Activated CD4-positive, alpha-beta T cell treated with anti-CD3 and anti-CD28 coated beads, Interleukin-2, amount 50 U/mL, for 48 hours (primary cell): Measurements from ENCODE around the gene EDC3.

Experiments used
- DNase-seq, 2 experiments: peaks; one replicate each; pipeline ENCODE4 v3.0.0-alpha.2; 2020

Gene EDC3

DNA sequence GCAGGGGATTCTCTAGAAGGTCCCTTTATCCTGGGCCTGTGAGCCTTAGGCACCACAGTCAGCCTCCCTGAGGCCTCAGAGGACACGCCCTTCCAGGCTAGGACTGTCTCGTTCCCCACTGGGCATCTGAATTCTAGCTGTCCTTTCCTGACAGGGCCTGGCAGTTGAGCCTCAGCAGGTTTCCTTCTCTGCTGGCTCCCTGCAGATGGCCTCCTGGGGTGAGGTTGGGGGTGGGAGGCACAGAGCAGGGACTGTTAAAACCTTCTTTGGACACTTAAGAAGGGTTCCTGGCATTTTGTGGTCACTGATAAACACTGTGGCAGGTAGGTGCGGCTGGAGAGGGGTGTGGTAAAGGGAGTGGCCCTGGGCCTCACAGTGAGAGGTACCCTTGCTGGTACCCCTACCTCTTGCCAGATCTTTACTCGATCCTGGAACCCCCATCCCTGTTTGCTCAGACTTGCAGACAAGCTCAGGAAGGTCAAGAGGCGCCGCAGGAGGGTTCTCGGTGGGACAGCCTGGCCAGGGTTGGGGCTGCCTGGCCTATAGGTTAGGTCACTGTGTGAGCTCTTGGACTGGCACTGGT is 71.7 kb downstream of the EDC3 start:
- no peak for DNase-seq

DNA sequence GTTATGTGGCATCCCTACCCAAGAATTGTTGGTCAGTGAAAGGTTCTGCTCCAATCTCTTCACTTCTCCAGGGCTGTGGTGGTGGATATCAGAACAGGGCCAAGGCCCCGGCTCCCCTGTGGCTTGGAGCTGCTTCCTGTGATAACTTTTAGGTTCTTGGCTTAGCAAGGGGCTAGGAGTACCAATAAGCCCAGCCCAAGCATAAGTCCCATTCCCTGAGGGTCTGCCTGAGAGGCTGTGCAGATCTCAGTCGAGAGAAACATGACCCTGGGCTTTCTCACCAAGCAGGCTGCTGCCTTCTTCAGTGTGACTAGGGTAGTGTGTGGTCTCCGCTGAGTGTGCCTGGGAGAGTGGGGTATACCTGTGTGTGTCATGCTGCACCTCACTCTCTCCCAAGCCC is 73.1 kb downstream of the EDC3 start:
- DNase-seq, result no peak

GRCh38 chr15:74621936-74622335 is 73.9 kb downstream of the EDC3 start:
- DNase-seq, result no peak

- no peak for DNase-seq
Measured at GRCh38 chr15:74621546-74621920, 74.3 kb downstream of the EDC3 start.

- DNase-seq, result peak; percentile 76 to 84
Measured at GRCh38 chr15:74620636-74621545, 74.9 kb downstream of the EDC3 start.

DNA sequence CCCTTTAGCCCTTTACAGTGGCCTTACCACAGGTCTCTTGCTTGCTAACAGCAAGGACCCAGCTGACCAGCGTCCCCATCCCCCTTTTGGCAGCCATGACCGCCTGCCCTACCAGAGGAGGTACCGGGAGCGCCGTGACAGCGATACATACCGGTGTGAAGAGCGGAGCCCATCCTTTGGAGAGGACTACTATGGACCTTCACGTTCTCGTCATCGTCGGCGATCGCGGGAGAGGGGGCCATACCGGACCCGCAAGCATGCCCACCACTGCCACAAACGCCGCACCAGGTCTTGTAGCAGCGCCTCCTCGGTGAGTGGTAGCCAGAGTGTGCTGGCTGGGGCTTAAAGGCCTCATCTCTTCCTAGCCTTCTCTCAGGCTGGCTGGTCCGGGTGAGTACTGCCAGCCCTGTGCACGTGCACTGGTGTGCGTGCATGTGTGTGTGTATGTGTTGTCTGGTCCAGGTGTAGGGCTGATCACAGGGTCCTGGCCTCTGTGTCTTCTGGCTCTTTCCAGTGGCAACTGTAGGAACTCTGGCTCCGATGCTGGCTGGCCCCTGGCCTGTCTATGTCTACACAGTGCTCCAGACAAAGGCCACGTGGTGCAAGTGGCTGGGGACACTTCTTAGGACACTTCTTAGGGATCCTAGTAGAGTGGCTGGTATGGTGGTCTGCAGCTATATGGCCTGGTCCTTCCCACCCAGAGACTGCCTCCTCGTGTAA is 75.7 kb downstream of the EDC3 start:
- DNase-seq, result no peak

DNA sequence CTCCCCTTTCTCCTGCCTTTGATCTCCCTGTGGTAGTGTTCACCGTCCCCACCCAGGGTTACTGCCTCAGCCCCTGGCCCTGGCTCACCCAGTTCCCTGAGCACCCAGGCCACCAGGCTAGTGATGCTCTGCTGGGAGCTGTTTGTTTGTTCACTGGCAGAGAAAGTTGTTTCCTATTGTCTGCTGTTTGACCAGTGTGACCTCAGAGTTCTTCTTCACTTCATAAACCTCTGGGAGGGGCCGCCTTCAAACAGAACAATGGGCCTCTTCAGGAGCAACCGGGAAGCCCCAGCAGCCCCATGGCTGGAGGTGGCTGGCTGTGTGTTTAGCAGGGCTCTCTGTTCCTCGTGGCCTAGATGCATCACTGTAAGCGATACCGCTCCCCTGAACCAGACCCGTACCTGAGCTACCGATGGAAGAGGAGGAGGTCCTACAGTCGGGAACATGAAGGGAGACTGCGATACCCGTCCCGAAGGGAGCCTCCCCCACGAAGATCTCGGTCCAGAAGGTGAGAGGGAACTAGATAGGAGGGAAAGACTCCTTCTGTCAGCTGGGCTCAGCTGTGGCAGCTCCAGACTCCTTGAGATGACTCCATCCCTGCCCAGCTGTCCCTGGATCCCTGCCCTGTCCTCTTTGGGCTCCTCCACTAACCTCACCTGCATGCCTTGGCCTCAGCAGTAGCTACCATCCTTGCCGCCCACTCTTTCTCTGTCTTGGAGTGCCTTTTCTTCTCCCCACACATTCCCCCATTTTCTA is 76.8 kb downstream of the EDC3 start:
- no peak for DNase-seq

DNA sequence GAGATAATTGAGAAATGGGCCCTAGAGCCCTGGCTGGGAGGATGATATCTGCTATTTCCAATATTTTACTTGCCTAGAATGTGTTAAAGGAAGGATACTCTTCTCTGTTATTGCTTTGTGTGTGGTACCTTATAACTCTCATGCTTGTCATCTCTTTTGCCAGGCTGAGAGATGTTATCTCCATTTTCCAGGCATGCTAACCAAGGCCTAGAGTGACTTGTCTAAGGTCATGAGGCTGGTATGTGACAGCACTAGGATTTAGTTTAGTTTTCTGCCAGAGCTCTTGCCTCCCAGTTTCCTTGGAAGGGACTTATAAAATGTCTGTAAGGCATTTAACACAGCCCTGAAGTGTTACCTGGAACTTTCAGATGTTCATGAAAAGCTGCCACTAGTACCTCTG is 78.8 kb downstream of the EDC3 start:
- no peak for DNase-seq

GRCh38 chr15:74616366-74616939 is 79.4 kb downstream of the EDC3 start:
- peak; percentile 68 to 76 for DNase-seq

DNA sequence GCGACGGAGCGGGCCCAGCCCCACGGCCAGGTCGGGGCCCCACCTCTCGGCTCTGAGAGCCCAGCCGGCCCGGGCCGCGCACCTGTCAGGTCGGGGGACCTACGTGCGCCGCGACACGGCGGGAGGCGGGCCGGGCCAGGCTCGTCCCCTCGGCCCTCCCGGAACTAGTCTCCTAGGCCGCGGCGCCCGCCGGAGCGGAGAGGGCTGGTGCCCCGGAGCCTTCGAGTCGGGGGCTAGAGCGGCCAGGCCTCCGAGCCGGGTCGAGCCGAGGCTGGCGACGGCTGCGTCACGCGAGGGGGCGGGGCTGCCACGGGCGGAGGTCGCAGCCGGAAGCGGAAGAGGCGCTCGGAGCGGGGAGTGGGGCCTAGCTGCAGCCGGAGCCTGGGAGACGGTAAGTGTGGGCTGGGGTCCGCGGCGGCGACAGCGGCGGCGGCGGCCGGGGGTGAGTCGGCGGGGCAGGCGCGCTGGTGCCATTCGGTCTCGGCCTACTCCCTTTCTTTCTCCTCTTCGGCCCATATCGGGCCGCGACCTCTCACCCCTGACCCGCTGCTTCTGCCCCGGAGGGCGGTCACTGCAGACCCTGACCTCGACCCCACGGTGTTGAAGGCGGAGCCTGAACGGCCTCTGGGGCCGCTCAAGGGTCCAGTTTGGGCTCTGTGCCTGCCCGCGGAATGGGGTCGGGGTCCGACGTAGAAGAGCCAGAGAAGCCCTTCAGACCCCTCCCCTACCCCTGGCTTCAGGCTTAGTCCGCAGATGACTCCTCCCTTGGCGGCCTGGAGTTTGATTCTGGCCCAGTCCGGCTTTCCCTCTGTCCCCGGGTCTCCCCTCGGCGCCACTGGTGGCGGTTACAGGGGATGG is 80.1 kb downstream of the EDC3 start, which contains the start of gene CLK3:
Gene CLK3, plus strand, starts transcription at position 329 of the 858 bp plus-strand sequence. CDS start 3,361 bp downstream, outside the sequence.
- DNase-seq, result peak; percentile 96

DNA sequence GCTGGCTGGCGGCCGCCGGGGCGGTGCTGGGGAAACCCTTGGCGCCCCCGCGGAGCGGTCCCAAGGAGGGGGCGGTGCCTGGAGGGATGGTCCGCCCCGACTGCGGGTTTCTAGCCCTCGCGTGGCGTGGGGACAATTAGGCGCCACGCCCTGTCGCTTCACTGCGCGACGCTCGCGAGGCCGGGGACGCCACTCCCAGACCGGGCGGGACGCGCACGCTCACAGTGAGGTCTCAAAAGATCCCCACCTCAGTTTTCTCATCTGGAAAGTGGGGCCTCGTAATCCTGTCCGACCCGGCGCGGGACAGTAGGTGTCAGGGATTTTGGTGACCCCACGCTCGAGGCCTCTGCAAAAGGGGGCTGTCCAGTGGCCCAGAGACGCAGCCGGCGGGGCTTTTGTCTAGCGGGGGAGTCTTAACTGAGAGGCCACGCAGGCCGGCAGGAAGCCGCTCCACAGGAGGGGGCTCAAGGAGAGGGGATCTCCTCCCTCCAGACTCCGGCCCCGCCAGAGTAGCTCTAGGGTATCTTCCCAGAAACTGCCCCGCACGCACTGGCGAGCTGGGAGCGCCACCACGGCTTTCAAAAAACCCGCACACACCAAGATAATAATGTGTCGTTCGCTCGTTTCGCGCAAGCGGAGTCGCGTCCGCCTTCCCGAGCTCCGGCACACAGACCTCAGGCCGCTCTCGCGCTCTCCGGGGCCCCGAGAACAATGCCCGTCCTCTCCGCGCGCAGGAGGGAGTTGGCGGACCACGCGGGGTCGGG is 80.9 kb downstream of the EDC3 start:
- DNase-seq, result peak; percentile 85 to 88

DNA sequence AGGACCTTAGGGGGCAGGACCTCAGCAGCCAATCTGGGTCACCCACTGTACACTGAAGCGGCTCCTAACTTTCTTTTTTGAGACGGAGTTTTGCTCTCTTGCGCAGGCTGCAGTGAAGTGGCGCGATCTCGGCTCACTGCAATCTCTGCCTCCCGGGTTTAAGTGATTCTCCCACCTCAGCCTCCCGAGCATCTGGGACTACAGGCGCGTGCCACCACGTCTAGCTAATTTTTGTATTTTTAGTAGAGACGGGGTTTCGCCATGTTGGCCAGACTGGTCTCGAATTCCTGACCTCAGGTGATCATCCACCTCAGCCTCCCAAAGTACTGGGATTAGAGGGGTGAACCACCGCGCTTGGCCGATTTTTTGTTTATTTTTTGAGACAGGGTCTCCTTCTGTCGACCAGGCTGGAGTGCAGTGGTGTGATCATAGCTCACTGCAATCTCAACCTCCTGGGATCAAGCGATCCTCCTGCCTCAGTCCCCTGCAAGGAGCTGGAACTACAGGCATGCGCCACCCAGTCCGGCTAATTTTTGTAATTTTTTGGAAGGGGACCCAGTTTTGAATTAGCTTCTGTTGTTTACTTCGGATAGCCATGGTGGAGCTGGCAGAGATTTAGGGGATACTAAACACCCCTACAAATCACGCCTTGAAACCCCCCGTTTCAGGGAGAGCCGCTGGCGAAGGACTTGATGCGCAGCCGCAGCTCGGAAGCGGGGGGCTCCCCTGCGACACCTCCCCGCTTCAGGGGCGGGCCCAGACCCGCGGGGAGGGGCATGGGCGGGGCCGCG is 81.7 kb downstream of the EDC3 start:
- no peak for DNase-seq

- no peak for DNase-seq
Measured at GRCh38 chr15:74613089-74613952, 82.5 kb downstream of the EDC3 start.

DNA sequence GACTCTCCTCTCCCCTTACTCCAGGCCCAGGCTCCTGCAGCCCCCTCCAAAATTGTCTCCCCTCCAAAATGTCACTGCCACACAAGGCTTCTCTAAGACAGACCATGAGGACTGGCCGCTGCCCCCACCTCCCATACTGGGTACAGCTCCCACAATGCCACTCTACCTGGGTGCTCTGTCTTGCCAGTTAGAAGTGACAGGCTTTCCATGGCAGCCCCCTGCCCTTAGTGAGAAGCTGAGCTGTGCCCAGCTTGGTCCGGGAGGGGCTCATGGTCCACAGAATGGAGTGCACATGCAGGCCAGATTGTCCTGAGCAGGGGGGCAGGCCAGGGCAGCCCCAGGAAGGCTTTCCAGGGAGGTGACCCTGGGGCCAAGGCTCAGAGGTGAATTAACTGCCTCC is 83.1 kb downstream of the EDC3 start:
- DNase-seq, result no peak

DNA sequence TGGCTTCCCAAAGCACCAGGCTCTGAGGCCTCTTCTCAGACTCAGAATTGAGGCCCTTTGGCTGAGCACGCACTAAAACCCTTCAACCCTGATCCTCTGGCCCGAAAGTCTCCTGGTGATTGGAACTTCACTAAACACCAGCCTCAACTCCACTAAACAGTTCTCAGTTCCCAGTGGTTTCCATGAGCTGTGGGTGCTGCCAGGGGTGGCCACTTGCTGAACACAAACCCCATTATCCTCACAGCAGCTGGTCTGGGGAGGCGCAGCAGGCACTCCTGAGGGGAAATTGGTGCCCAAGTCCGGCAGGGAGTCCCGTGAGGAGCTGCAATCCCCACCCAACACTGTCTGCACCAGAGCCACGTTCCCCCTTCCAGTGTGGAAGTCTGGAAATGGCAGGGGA is 84.0 kb downstream of the EDC3 start:
- no peak for DNase-seq

- DNase-seq, result no peak
Measured at GRCh38 chr15:74611341-74611740, 84.5 kb downstream of the EDC3 start.

- no peak for DNase-seq
Measured at GRCh38 chr15:74610302-74610951, 85.4 kb downstream of the EDC3 start.

DNA sequence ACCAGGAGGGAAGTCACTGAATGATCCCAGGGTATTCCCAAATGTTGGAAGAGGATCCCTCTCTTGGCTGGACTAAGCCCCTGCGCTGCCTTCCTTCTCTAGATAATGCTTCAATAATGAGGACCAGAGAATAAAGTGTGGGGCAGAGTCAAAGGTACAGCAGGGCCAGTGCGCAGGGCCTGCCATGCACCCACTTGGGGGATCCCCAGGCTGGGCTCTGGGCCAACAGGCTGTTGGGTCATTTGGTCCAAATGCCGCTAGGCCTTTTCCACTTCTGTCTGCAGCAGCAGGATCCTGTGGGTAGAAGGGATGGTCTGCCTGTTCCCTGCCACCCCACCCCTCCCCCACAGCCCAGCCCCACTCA is 85.9 kb downstream of the EDC3 start:
- no peak for DNase-seq
